ENCODE data around the gene BCL10.

BCL10 gene

GRCh38 chr1:85219853-85220610, 56.4 kb downstream of the BCL10 start:
- DNase-seq = no peak

- DNase-seq = no peak
Measured at GRCh38 chr1:85216697-85217096, 59.7 kb downstream of the BCL10 start.
